NT2/D1 (cell line): ENCODE measurements around the gene TCP11L2.

Source experiments
- SUZ12 ChIP-seq: IDR thresholded peaks from 2 replicates; pipeline ENCODE4 v1.6.1; 2011; ENCODE audit not compliant: insufficient read length, insufficient read depth; ENCODE audit errors: extremely low read depth
- YY1 ChIP-seq: IDR thresholded peaks from 2 replicates; pipeline ENCODE4 v1.6.1; 2011; ENCODE audit not compliant: insufficient read length, insufficient read depth
- ZNF274 ChIP-seq: IDR thresholded peaks from 2 replicates; pipeline ENCODE4 v1.6.1; 2011; ENCODE audit warnings: mild to moderate bottlenecking, low read depth, low read length

DNA sequence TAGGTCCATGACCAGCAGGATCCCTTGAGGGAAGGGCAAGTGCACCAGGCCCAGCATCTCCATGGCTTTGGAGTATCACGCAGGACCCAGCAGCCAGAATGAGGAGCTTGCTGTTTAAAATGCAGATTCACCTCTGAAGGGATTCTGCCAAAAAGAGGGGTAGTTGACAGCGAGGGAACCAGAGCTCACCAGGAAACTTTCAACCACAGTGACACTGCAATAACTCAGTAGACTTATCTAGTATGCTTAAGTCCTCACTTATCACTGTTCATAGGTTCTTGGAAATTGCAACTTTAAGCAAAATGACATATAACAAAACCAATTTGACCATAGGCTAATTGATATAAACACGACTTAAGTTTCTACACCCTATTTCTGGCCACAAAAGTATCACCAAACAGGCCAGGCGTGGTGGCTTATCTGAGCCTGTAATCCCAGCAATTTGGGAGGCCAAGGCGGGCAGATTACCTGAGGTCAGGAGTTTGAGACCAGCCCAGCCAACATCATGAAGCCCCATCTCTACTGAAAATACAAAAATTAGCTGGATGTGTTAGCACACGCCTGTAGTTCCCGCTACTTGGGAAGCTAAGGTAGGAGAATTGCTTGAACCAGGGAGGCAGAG lies 33.3 kb upstream of the TCP11L2 start:
- TF ChIP-seq YY1 = no peak
- TF ChIP-seq ZNF274 = no peak
- TF ChIP-seq SUZ12 = no peak
